ENCODE data around the gene TTLL11. TPM values are rescaled to one million over a fixed set of nuclear protein-coding genes. Genes with fewer than 3 reads are reported as not detected.
"Not testable (repeated sequence)": the region's sequence is repeated elsewhere in the genome, so short reads cannot be mapped to it uniquely, and the experiment has no call there.

TTLL11 gene
- total RNA-seq, 4 donors from 2014 or later = 7.9 to 14.4 (median 9.7) TPM

DNA sequence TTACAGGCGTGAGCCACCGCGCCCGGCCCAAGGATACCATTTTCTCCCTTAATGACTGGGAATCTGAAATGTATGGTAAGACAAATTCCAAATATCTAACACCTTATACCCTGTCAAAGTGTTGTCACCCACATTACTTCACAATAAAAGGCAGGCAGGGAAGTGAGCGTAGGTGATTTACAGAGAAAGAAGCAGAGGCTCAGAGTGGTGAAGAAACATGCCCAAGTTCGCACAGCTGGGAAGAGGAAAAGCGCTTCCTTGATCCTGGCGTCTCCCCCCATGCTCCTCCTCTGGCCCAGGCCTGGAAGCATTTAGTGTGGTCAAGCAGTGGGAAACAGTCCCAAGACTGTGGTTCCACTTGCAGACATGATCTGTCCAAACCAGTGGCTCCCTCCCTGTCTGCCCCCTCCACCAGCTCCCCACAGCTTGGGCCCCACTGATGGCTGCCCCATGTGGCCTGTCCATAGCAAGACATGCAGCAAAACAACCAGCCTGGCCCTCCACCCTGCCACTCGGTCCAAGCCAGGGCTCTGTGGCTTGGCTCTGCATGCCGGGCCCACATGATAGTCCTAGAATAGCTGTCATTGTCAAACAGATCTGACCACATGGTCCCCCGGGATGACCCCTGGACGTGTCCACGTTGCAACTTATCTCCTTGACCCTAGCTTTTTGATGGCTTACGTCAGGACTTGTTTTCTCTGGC is 107.2 kb downstream of the TTLL11 start:
- TF ChIP-seq, protein P1, sequence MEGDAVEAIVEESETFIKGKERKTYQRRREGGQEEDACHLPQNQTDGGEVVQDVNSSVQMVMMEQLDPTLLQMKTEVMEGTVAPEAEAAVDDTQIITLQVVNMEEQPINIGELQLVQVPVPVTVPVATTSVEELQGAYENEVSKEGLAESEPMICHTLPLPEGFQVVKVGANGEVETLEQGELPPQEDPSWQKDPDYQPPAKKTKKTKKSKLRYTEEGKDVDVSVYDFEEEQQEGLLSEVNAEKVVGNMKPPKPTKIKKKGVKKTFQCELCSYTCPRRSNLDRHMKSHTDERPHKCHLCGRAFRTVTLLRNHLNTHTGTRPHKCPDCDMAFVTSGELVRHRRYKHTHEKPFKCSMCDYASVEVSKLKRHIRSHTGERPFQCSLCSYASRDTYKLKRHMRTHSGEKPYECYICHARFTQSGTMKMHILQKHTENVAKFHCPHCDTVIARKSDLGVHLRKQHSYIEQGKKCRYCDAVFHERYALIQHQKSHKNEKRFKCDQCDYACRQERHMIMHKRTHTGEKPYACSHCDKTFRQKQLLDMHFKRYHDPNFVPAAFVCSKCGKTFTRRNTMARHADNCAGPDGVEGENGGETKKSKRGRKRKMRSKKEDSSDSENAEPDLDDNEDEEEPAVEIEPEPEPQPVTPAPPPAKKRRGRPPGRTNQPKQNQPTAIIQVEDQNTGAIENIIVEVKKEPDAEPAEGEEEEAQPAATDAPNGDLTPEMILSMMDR (IDR thresholded peaks at IDR 0.05) = no peak
- TF ChIP-seq POLR2A (IDR thresholded peaks at IDR 0.05) = no peak
- Histone ChIP-seq H3K4me3 (replicated peaks in 1 of 3) (no peak overlapping the region), H3K36me3 (no peaks in the 10 kb centered on the region), H3K9me3 (no peaks in the 10 kb centered on the region), H3K27me3 (no peaks in the 10 kb centered on the region), H3K4me1 (peaks cover 17 to 46% of the 10 kb centered on the region in 2 donors), H3K27ac (peak overlapping the region in 2 of 3 donors; percentile 20 to 33)
- intact Hi-C loops (cut with DNase I) = no loop called here
- 79 to 81% methylated on average over 13 to 14 of the region's 14 CpGs for WGBS, 2 donors
- DNase-seq = peak; percentile 19 to 33

DNA sequence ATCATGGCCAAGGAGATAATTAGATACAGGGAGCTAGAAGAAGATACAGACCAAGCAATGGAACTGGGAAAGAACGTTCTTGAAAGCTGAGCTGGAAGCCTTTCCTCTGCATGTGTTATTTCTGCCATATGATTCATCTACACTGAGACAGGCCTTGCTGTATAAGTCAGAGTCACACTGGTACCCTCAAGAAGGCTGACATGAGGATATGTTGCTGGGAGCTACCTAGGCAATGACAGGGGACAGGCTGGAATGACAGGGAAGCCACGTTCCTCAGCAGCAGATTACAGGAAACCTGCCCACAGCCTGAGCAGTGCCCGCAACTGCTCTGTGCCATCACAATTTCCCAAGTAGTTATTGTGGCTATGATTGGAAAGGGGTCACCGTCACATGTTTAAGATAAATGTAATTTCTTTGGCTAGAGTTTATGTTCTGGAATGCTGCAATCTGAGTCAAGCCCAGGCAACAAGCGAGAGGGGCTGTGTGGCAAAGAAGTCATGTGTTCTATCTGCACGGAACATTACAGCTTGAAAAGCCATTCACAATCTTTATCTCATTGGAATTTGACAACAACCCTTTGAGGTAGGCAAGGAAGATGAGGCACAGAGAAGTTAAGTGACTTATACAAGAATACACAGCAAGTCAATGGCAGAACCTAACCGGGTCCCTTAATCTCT is 108.2 kb downstream of the TTLL11 start:
- intact Hi-C loops (cut with DNase I) = no loop called here
- WGBS, 2 donors = 67 to 75% methylated on average over 7 of the region's 7 CpGs
- Histone ChIP-seq H3K27me3 (no peaks in the 10 kb centered on the region), H3K4me1 (peaks cover 17 to 46% of the 10 kb centered on the region in 2 donors), H3K36me3 (no peaks in the 10 kb centered on the region), H3K4me3 (replicated peaks in 1 of 3) (no peak overlapping the region), H3K9me3 (no peaks in the 10 kb centered on the region), H3K27ac (peak overlapping the region in 1 of 3 donors; percentile 37)
- TF ChIP-seq, protein P1 (IDR thresholded peaks at IDR 0.05) = no peak
- TF ChIP-seq POLR2A (IDR thresholded peaks at IDR 0.05) = no peak
- no peak for DNase-seq

DNA sequence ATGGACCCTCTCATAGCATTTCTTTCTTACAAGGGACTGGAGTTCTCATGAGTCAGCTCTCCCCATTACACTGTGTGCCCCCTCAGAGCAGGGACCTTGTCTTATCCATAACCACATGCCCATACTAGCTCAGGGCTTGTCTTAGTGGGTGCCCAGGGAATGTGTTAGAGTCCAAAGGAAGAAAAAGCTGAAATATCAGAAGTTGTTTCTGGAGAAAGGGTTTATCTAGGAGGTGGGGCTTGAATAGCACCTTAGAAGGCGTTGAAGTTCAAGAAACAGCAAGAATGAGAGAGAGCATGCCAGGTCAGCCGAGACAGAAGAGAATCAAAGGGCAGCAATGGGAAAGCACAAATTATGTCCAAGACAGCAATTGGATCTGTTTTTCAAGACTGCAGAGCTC is 109.4 kb downstream of the TTLL11 start:
- 48 to 53% methylated on average over 2 of the region's 2 CpGs for WGBS, 2 donors
- no peaks in the 10 kb centered on the region for H3K9me3 ChIP-seq
- no peaks in the 10 kb centered on the region for H3K36me3 ChIP-seq
- TF ChIP-seq, protein P1 (IDR thresholded peaks at IDR 0.05) = no peak
- H3K4me1 ChIP-seq = peaks cover 17 to 44% of the 10 kb centered on the region in 2 donors
- no peak overlapping the region for H3K4me3 ChIP-seq (replicated peaks in 1 of 3)
- no peaks in the 10 kb centered on the region for H3K27me3 ChIP-seq
- H3K27ac ChIP-seq = peak overlapping the region in 1 of 3 donors; percentile 27
- intact Hi-C loops (cut with DNase I) = no loop called here
- peak; percentile 20 to 41 for DNase-seq

DNA sequence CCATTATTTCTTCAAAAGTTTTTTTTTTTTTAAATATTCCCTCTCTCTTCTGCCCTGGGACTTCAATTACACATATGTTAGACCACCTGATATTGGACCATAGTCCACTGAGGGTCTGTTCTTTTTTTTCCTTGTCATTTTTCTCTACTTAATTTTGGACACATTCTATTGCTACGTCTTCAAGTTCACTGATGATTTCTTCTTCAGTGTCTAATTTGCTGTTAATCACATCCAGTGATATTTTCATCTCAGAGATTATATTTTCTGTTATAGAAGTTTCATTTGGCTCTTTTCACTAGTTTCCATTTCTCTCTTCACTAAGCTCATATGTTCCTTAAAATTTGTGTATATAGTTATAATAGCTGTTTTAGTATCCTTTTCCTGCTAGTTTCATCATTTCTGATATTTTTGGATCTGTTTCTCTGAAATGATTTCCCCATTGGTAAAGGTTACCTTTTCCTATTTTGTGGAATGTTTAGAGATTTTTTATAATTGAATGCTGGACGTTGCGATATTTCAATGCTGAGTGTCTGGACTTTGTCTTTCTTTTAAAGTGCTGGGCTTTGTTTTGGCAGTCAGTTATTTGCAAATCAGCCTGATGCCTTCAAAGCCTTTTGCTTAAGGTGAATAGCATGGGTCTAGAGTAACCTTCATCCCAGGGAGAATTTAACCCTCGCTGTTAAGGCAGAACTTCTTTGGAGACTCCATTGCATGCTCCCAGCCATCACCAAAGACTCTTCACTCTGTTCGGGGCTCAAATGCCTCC is 111.8 kb downstream of the TTLL11 start:
- intact Hi-C loops (cut with DNase I) = no loop called here
- H3K27ac ChIP-seq = no peak overlapping the region

DNA sequence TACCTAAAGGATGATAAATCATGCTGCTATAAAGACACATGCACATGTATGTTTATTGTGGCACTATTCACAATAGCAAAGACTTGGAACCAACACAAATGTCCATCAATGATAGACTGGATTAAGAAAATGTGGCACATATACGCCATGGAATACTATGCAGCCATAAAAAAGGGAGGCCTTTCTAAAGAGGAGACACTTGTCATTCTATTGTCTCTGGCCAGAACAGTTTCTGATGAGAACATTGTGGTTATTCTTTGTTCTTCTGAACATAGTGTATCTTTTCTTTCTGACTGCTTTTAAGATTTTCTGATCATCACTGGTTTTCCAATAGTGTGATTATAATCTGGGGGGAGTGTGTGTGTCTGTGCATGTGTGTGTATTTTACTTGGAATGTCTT is 112.4 kb downstream of the TTLL11 start:
- H3K27ac ChIP-seq; DNase-seq; H3K4me3 ChIP-seq (replicated peaks in 1 of 3); H3K27me3 ChIP-seq; H3K9me3 ChIP-seq; intact Hi-C loops (cut with DNase I); H3K36me3 ChIP-seq: not testable (repeated sequence)
- peaks cover 0 to 20% of the 10 kb centered on the region in 2 donors for H3K4me1 ChIP-seq
- WGBS, 2 donors = 97 to 100% methylated on average over 1 of the region's 1 CpG

More for the DNA sequence above, 111.8 kb downstream of the TTLL11 start:
- Histone ChIP-seq H3K36me3 (no peaks in the 10 kb centered on the region), H3K27me3 (no peaks in the 10 kb centered on the region), H3K4me3 (replicated peaks in 1 of 3) (no peak overlapping the region), H3K9me3 (no peaks in the 10 kb centered on the region), H3K4me1 (peaks cover 0 to 20% of the 10 kb centered on the region in 2 donors)
- DNase-seq = no peak
- no peak for TF ChIP-seq POLR2A (IDR thresholded peaks at IDR 0.05)
- TF ChIP-seq, protein P1 (IDR thresholded peaks at IDR 0.05) = no peak
- 90 to 95% methylated on average over 5 of the region's 5 CpGs for WGBS, 2 donors
